Activated T-helper 1 cell treated with Interleukin-2 at 50 U/mL for 16 hours (primary cell): Measurements from ENCODE around the gene KEL.

Experiments used
- DNase-seq: peaks from one replicate; pipeline ENCODE4 v3.0.0-alpha.2; 2020; ENCODE audit warnings: low read depth

The KEL gene

DNA sequence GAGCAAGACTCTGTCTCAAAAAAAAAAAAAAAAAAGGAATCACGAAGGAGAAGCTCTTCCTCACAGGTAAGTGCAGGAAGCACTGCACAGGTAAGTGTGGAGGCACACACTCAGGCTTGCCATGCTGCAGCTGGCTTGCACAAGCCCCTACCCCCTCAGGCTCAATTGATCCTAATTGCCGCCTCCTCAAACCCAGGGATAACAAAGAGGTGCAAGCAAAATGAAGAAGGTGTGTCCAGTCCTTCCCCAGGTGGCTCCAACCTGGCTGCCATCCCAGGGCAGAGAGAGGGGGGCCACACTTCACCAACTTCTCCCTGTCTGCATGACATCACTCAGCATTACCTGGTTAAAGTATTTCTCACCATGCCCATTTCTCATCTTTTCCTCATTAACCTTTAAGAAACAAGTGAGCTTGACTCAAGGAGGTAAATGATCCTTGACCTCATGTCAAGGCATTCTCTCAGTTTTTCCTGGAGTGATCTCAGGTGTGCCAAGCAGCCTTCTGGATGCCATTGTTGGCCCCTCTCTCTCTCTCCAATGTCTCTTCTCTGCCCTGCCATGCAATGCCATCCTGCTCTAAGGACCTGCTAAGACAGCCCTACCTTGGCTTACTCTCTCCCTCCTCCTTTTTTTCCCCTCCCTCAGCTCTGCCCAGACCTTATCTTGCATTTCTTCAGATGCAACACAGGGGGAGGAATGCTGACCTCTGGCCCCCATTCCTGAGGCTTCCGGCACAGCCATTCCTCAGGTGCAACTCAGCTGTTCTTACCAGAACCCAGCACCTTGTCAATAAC lies 63.6 kb downstream of the KEL start:
- DNase-seq, result no peak

DNA sequence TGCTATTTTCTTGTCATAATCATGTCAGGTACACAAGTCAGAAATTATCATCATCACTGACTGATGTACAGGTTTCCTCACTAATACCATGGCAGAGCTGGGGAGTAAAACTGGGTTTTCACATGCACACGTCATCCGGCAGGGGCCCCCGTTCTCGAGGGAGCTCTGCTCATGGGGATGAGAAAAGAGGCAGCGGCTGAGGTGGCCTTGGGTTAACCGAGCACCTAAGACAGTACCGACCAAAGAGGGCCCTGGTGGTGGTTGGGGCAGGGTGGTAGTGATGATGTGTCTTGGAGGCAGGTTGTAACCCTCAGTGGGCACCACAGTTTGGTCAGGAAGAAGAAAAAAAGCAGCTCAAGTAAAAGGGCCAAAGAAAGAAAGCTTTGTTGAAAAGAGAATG lies 64.5 kb downstream of the KEL start:
- no peak for DNase-seq

DNA sequence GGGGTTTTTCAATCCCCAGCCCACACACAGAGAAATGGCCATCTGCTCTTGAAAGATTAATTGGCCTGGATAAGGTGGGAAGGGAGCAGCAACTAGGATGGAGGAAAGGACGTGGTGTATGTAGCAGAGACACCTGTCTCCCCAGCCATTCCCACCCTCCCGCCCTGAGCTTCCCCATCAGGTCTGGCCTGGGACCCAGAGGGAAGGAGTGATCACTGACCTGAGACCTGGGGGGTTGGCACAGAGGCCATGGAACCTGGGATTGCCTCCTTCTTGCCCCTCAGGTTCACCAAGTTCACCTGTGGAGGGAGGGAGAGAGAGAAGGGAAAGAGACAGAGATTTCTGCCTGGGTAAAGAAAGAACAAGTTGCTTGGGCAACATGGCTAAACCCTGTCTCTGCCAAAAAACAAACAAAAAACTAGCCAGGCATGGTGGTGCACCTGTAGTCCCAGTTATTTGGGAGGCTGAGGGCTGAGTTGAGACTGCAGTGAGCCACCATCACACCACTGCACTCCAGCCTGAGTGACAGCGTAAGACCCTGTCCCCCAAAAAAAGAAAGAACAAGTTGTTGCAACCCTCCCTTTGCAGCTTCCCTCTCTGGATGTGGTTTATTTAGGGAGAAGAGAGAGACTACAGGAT lies 65.3 kb downstream of the KEL start:
- no peak for DNase-seq

DNA sequence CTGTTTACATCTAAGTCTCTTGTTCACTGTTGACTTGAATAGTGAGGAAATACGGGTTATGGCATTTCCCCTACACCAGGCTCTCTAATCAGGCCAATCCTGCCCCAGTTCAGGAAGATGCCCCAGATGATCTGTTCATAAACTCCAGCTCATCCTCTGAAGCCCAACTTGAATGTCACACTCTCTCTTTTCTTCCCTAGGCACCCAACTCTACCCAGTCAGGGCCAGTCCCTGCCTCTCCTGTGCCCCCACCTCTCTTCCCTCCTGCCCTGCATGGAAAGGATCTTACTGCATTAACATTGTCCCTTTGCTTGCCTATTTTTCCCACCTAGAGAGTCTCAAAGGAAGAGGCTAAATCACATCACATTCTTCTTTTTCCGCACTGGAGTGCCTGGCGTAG lies 66.0 kb downstream of the KEL start:
- DNase-seq, result no peak

DNA sequence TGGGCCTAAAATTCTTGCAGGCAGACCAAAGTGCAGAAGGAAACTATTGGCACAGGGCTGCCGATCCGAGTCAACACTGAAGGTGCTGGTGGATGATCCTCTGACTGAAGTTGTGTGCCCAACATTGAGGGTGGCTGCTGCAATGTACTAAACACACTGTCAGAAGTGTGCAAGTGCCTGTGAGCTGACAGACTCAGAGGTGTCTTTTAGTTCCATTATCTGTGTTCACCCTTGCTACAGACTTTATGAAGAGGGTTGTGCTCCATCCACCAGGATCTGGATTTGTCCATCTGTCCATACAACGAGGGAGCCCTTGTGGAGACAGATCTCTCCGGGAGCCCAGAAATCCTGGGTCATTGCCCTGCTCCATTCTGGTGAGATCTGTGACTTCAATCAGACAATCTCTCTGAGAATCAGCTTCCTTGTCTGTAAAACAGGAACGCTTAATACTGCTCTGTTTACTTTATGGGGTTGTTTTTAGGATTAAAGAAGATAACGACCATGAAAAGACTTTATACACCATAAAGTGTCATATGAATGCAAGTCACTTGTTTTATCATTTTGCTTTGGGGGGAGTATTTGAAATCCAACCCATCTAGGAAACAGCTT lies 67.1 kb downstream of the KEL start:
- DNase-seq, result no peak

DNA sequence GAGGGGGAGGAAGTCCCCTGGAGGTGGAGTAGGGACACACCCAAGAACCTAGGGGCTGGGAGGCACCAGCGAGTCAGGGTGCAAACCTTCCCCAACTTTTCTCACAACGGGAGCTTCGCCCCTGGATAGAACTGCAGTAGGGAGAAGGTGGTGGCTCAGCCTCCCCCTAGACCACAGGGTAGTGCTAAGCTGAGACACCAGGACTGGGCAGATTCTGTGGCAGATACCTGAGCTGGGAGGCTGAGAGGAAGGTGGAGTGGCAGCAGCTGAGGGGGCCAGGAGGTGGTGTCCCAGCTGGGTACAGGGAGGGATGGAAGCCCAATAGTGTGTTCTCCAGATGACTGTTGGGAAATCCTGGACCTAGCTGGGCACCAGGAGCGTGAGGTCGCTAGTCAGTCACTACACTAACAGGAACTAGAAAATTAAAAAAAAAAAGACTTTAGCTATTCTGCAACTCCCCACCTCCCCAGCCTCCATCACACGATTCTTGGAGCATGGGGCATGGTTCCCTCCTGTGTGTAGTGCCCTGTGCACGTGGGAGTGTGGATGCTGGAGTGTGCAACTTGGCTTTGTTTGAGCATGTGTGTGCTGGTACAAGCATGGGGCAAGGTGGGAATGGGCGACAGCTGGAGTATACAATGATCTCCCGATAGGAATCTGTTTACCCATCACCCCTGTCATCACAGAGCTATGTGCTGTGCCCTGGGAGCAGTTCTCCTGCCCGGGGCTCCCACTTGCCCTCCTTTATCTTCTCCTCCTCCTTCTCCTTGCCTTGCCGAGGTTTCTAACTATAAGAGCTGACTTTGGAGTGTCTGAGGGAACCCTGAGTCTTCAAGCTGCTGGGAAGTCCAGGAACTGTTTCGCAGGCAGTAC lies 67.8 kb downstream of the KEL start:
- no peak for DNase-seq

DNA sequence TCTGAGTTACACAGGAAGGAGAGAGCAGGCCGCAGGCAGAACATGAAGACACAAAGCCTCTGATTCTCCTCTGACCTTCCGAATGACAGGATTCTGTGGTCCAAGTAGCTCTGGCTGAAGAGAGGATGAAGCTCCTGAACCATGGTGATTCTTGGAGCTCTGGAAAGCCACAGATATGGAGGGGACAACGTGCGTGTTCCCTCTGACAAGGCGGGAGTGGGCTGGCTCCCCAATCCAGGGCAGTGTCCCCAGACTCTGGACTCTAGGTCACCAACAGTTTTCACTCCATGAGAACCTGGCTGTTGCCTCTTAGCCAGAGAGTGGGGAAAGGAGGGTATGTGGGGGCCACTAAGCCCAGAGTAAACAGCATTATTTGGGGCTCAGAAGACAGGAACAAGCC lies 69.2 kb downstream of the KEL start:
- no peak for DNase-seq

DNA sequence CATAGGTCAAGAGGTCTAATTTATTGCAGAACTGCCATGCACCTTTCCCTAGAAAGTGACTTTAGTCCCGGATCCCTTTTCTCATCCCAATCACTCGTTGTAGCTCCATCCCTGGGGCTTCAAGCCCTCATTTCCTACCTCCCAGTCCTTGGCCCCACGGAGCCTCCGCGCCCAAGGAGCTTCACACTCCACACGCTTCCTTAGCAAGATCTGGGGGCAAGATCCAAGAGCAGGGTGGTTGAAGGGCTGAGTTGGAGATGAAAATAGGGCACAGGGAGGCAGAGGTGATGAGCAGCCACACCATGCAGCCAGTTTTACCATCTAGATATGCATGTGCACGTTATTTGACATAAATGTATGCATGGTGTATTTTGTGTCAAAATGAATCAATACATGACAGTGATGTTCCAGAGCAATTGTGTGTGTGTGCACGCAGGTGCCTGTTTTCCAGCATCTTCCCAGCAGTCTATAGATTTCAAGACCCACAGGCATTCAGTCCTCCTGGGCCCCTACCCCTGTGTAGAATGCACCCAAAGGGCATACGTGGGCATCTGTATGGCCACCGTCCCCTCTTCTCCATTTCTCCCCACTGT lies 70.6 kb downstream of the KEL start:
- no peak for DNase-seq
